Measurements from ENCODE around the gene TFEB.

DNA sequence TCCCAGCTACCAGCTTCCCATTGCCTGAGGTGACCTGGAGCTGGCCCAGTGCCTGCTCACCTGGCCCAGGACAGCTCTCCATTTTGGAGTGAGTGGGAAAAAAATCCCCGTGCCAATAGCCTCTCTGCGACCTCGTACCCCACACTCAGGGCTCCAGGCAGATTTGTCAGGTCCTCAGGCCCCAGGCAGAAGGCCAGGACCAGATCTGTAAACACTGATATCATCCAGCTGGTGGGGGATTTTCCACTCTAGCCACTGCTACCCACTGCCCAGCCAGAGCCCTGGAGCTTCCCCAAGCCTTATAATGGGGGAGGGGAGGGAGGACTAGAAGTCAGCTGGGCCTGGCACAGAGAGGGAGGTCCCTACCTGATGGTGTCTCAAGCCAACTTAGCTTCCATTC, 13.1 kb upstream of the TFEB start:
- TF ChIP-seq CTCF (IDR thresholded peaks at IDR 0.05; ENCODE audit: insufficient read depth, low read length), result no peak
- no peak for TF ChIP-seq SPI1 (IDR thresholded peaks at IDR 0.05; ENCODE audit: borderline replicate concordance, low read depth)
